Calu3 (cell line): ENCODE measurements around the gene LAMP1. TPM values are rescaled to one million over a fixed set of nuclear protein-coding genes. Genes with fewer than 3 reads are reported as not detected.
"Not testable (repeated sequence)": the region's sequence is repeated elsewhere in the genome, so short reads cannot be mapped to it uniquely, and the experiment has no call there.

ENCODE experiments used
- BruUV-seq: library from RNA; stranded (reverse); fragments of 400-500 nt; replicated peaks from 2 replicates; lab custom pipeline; 2021; lab: Mats Ljungman, UMichigan
- CTCF ChIA-PET: fragments of 300-600 bp; sonication (Branson Sonifier 250); formaldehyde crosslinking; loops from one replicate; lab custom pipeline; 2022; ENCODE audit warnings: antibody characterized with exemption; lab: Charles Lee
- DNase-seq: peaks from one replicate; pipeline ENCODE4 v3.0.0; 2022
- H3K27ac Mint-ChIP-seq: one replicate; pipeline ENCODE4 v1.8.0; 2022; ENCODE audit warnings: mixed read lengths; ENCODE audit not compliant: unreplicated experiment
- H3K27me3 Mint-ChIP-seq: one replicate; pipeline ENCODE4 v1.8.0; 2022; ENCODE audit warnings: mixed read lengths; ENCODE audit not compliant: unreplicated experiment
- H3K36me3 Mint-ChIP-seq: one replicate; pipeline ENCODE4 v1.8.0; 2022; ENCODE audit warnings: mild to moderate bottlenecking, moderate library complexity, mixed read lengths; ENCODE audit not compliant: insufficient read depth, unreplicated experiment
- H3K4me1 Mint-ChIP-seq: one replicate; pipeline ENCODE4 v1.8.0; 2022; ENCODE audit warnings: mild to moderate bottlenecking, low read depth, mixed read lengths; ENCODE audit not compliant: unreplicated experiment
- H3K4me3 Mint-ChIP-seq: one replicate; pipeline ENCODE4 v1.8.0; 2022; ENCODE audit warnings: mild to moderate bottlenecking, low read depth, moderate library complexity, mixed read lengths; ENCODE audit not compliant: unreplicated experiment
- H3K9me3 Mint-ChIP-seq: one replicate; pipeline ENCODE4 v1.8.0; 2022; ENCODE audit warnings: low read depth, mixed read lengths; ENCODE audit not compliant: unreplicated experiment
- intact Hi-C: fragments of 100-400 bp; cut with micrococcal nuclease; formaldehyde crosslinking; loops from one replicate; pipeline ENCODE4 v1.10.0; 2022; ENCODE audit not compliant: unreplicated experiment
- total RNA-seq: library from RNA; stranded (reverse); gene quantifications from 2 replicates; pipeline ENCODE4 v1.2.3, GENCODE V29; 2022
- TF ChIP-seq, protein P1 (sequence below): fragments of 200-600 bp; IDR thresholded peaks from one replicate; pipeline ENCODE4 v1.8.0; 2022; ENCODE audit warnings: antibody characterized with exemption; ENCODE audit not compliant: unreplicated experiment

The LAMP1 gene
- total RNA-seq, 1 experiment from 2014 or later, result 70.7 TPM

DNA sequence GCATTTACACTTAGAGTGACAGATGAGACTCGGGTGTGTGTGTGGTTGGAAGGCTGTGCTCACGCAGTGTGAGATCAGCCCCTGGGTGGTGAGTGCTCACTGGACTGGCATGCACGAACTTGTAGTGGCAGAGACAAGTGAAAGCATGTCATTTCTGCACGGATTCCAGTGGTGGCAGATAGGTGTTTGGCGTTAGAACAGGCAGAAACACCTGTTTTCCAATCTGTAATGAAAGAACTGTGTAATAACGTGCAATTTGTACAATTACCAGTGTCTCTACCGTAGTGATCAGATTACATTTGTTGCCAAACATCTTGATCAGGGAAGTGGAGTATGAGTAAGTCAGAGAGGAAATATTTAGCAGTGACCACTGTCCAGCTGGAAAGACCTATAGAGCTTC, 8.2 kb downstream of the LAMP1 start:
- CTCF ChIA-PET, result no interaction called here
- DNase-seq, result no peak
- Mint-ChIP-seq H3K9me3 (no peaks in the 10 kb centered on the region), H3K36me3 (no peaks in the 10 kb centered on the region), H3K27ac (no peak overlapping the region), H3K4me3 (no peak overlapping the region), H3K4me1 (no peaks in the 10 kb centered on the region), H3K27me3 (no peaks in the 10 kb centered on the region)
- BruUV-seq, result no TSS peak
- intact Hi-C loops, result no loop called here
- TF ChIP-seq, protein P1, sequence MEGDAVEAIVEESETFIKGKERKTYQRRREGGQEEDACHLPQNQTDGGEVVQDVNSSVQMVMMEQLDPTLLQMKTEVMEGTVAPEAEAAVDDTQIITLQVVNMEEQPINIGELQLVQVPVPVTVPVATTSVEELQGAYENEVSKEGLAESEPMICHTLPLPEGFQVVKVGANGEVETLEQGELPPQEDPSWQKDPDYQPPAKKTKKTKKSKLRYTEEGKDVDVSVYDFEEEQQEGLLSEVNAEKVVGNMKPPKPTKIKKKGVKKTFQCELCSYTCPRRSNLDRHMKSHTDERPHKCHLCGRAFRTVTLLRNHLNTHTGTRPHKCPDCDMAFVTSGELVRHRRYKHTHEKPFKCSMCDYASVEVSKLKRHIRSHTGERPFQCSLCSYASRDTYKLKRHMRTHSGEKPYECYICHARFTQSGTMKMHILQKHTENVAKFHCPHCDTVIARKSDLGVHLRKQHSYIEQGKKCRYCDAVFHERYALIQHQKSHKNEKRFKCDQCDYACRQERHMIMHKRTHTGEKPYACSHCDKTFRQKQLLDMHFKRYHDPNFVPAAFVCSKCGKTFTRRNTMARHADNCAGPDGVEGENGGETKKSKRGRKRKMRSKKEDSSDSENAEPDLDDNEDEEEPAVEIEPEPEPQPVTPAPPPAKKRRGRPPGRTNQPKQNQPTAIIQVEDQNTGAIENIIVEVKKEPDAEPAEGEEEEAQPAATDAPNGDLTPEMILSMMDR, result no peak

GRCh38 chr13:113307491-113307890, 10.5 kb downstream of the LAMP1 start:
- H3K4me1 Mint-ChIP-seq, result no peaks in the 10 kb centered on the region
- no TSS peak for BruUV-seq
- no peaks in the 10 kb centered on the region for H3K27me3 Mint-ChIP-seq
- intact Hi-C loops, result no loop called here
- peaks cover 6% of the 10 kb centered on the region for H3K36me3 Mint-ChIP-seq
- no peak for DNase-seq
- TF ChIP-seq, protein P1, result no peak
- H3K9me3 Mint-ChIP-seq, result no peaks in the 10 kb centered on the region
- no peak overlapping the region for H3K4me3 Mint-ChIP-seq
- no peak overlapping the region for H3K27ac Mint-ChIP-seq
- CTCF ChIA-PET, result no interaction called here

DNA sequence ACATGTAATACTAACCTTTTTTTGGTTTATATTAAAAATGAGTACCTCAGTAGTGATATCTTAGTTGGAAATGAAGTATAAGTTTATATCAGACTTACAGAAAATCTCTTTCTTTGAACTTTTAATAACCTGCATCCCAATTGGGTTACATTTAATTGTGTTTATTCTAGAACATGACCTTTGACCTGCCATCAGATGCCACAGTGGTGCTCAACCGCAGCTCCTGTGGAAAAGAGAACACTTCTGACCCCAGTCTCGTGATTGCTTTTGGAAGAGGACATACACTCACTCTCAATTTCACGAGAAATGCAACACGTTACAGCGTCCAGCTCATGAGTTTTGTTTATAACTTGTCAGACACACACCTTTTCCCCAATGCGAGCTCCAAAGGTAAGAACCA, 12.4 kb downstream of the LAMP1 start:
- no peak overlapping the region for H3K4me3 Mint-ChIP-seq
- CTCF ChIA-PET, result no interaction called here
- intact Hi-C loops, result no loop called here
- H3K36me3 Mint-ChIP-seq, result peaks cover 6% of the 10 kb centered on the region
- H3K27me3 Mint-ChIP-seq, result no peaks in the 10 kb centered on the region
- H3K9me3 Mint-ChIP-seq, result no peaks in the 10 kb centered on the region
- H3K4me1 Mint-ChIP-seq, result no peaks in the 10 kb centered on the region
- no peak overlapping the region for H3K27ac Mint-ChIP-seq
- no TSS peak for BruUV-seq
- DNase-seq, result no peak
- TF ChIP-seq, protein P1, result no peak

- H3K4me1 Mint-ChIP-seq, H3K36me3 Mint-ChIP-seq, H3K9me3 Mint-ChIP-seq, BruUV-seq, DNase-seq, H3K4me3 Mint-ChIP-seq, intact Hi-C loops, H3K27me3 Mint-ChIP-seq, H3K27ac Mint-ChIP-seq, CTCF ChIA-PET: not testable (repeated sequence)
Observed at GRCh38 chr13:113314112-113314511, 17.1 kb downstream of the LAMP1 start.

DNA sequence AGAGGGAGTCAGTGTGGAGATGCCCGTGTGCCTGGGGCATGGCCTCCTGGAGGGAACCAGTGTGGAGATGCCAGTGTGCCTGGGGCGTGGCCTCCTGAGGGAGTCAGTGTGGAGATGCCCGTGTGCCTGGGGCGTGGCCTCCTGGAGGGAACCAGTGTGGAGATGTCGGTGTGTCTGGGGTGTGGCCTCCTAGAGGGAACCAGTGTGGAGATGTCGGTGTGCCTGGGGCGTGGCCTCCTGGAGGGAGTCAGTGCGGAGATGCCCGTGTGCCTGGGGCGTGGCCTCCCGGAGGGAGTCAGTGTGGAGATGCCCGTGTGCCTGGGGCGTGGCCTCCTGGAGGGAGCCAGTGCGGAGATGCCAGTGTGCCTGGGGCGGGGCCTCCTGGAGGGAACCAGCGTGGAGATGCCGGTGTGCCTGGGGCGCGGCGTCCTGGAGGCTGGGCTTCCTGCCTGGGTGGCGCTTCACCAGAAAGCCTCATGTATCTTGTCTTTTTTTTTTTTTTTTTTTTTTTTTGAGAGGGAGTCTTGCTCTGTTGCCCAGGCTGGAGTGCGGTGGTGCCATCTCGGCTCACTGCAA, 17.9 kb downstream of the LAMP1 start:
- BruUV-seq, intact Hi-C loops, H3K4me1 Mint-ChIP-seq, H3K27me3 Mint-ChIP-seq, CTCF ChIA-PET, H3K36me3 Mint-ChIP-seq, DNase-seq, H3K4me3 Mint-ChIP-seq, H3K27ac Mint-ChIP-seq, H3K9me3 Mint-ChIP-seq: not testable (repeated sequence)
